Stimulated activated CD4-positive, alpha-beta T cell treated with anti-CD3 and anti-CD28 coated beads, Interleukin-2, amount 100 ng/mL, for 4 hours (primary cell): ENCODE results near the gene CTSH.
"Not testable (repeated sequence)": the region's sequence is repeated elsewhere in the genome, so short reads cannot be mapped to it uniquely, and the experiment has no call there.

Experiments used
- DNase-seq: peaks from one replicate; pipeline ENCODE4 v3.0.0-alpha.2; 2020; ENCODE audit warnings: low read depth

CTSH gene

GRCh38 chr15:78921940-78922339 lies 22.9 kb downstream of the CTSH start:
- no peak for DNase-seq

DNA sequence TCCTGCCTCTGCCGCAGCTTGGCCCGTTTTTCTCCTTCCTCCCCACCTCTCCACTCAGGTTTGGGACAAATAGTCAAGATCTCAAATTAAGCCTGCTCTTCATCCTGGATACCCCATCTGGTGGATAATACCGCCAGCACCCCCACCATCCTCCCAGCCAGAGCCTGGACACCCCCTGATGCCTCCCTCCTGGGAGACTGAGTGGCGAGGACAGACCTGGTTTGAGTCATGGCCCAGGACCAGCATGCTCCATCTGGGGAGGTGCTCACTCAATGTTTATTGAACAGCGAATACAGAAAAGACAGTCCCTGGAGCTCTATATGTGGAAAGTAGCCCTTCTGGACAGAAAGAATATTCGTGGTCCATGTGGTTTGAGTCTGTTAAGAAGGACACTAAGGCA lies 23.3 kb downstream of the CTSH start:
- no peak for DNase-seq

- no peak for DNase-seq
These were observed 27.0 kb downstream of the CTSH start for GRCh38 chr15:78917888-78918287.

DNA sequence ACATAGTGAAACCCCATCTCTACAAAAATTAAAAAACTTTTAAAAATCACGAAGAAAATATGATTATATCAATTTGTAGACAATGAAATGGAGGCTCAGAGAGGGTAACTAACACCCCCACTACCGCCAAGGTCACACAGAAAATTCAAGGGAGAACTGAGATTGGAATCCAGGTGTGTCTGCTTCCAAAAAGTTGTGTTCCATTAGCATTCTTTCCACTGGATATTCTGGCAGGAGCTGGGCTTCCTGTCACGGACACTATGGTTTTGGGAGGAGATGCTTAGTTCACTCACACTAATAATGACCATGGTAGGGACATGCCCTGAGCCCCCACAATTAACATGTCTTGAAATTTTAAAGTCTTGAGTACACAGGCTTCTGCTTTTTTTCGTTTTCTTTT lies 28.8 kb downstream of the CTSH start:
- DNase-seq, result no peak

DNA sequence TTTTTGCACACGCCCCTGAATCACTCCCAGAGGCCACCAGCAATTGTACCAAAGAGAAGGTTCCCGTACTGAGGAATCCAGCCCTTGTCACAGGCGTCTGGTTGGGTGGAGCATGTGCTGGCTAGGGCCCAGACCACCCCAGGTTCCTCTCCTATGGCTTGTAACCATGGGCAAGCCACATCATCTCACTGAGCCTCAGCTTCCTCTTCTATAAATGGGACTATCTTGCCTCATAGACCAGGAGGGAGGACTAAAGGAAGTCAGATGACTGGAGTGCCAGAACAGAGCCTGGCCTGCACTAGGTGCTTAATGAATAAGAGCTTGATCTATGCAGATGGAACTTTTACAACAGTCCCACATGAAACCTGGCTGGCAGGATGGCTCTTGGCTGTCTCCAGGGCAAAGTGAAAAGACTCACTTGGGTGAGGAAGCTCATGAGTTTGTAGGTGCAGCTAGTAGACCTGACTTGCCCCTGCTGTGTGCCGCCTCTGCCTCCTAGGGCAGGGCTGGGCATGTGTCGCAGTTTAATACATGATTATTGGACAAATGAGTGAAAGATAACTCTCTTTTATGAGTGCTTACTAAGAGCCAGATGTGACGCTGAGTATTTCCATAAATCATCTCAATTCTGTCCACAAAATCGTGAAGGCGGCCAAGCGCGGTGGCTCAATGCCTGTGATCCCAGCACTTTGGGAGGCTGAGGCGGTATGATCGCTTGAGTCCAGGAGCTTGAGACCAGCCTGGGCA lies 29.3 kb downstream of the CTSH start:
- DNase-seq, result no peak

GRCh38 chr15:78914027-78914764 lies 30.6 kb downstream of the CTSH start:
- DNase-seq, result no peak

DNA sequence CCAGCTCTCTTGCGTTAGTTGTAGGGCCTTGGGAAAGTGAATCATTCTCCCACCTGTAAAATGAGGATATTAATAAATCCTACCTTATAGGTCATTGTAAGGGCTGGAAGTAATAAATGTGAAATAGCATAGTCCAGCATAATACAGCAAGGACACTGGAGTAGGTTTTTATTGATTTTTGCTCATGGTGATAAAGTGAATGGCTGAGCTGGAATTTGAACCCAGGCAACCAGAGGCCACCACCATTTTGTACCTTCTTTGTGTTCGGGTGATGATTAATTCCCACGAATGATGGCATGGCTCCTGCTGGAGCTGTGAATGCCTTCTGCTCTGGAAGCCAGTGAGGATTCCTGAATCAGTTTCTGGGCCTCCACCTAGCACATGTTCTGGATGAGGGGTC lies 31.8 kb downstream of the CTSH start:
- DNase-seq, result no peak

- no peak for DNase-seq
These were observed 32.5 kb downstream of the CTSH start for GRCh38 chr15:78912316-78912715.

- no peak for DNase-seq
These were observed 34.6 kb downstream of the CTSH start for GRCh38 chr15:78910271-78910670.

- no peak for DNase-seq
These were observed 35.0 kb downstream of the CTSH start for GRCh38 chr15:78909791-78910228.

- DNase-seq, result no peak
These were observed 35.6 kb downstream of the CTSH start for GRCh38 chr15:78909160-78909695.

- no peak for DNase-seq
These were observed 37.3 kb downstream of the CTSH start for GRCh38 chr15:78907577-78907976.

DNA sequence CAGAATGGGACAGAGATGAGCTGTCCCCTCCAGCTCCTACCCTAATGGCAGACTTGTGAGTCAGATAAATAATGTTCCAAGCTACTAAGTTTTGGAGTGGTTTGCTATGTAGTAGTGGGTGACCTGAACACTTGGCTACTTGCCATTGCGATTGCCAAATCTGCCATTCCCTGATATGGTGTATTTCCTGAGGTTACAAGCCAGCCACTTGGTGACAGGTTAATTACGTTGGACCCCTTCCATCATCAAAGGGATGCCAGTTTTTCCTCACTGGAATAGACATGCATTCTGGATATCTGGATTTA lies 38.6 kb downstream of the CTSH start:
- no peak for DNase-seq

DNA sequence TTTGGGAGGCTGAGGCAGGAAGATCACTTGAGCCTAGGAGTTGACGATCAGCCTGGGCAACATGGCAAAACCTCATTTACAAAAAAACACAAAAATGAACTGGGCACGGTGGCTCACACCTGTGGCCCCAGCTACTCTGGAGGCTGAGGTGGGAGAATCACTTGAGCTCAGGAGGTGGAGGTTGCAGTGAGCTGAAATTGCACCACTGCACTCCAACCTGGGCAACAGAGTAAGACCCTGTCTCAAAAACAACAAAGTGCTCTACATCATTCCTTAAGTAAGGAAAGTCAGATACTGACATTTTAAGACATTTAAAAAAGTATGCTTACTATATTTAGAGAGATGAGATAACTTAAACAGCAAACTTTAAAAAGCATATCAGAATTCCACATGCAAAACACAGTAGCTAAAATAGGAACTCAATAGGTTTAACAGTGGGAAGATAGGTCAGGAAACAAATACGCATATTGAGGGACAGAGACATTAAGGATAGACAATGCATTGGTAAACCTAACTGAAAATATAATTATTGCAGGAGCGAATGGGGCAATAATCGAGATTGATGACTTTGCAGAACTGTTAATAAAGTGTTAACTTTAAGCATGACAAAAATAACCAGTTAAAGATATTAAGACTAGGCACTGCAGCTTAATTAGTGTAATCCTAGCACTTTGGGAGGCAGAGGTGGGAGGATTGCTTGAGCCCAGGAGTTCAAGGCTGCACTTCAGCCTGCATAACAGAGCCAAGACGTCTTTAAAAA lies 40.1 kb downstream of the CTSH start:
- no peak for DNase-seq

DNA sequence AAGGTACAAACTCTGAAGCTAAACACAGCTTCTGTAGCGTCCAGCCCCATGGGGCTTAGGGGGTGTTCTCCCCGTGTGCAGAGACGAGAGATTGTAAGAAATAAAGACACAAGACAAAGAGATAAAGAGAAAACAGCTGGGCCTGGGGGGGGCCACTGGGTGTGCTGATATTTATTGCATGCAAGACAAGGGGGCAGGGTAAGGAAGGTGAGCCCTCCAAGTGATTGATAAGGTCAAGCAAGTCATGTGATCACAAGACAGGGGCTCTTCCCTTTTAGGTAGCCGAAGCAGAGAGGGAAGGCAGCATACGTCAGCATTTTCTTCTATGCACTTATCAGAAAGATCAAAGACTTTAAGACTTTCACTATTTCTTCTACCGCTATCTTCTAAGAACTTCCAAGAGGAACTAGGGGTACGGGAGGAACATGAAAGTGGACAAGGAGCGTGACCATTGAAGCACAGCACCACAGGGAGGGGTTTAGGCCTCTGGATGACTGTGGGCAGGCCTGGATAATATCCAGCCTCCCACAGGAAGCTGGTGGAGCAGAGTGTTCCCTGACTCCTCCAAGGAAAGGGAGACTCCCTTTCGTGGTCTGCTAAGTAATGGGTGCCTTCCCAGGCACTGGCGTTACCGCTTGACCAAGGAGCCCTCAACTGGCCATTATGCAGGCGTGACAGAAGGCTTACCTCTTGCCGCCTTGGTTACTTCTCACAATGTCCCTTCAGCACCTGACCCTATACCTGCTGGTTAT lies 42.4 kb downstream of the CTSH start:
- not testable (repeated sequence) for DNase-seq

DNA sequence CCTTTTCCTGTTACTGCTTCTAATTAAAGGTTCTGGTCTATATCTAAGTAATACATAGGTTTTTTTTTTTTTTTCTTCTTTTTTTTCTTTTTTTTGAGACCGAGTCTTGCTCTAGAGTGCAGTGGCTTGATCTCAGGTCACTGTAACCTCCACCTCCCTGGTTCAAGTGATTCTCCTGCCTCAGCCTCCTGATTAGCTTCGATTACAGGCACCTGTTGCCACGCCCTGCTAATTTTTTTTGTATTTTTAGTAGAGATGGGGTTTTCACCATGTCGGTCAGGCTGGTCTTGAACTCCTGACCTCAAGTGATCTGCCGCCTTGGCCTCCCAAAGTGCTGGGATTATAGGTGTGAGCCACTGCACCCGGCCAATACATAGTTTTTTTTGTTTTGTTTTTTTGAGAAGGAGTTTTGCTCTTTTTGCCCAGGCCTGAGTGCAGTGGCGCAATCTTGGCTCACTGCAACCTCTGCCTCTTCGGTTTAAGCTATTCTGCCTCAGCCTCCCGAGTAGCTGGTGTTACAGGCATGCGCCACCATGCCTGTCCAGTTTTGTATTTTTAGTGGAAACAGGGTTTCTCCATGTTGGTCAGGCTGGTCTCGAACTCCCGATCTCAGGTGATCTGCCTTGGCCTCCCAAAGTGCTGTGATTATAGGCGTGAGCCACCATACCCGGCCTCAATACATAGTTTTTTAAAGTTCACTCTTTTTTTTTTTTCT lies 43.9 kb downstream of the CTSH start:
- not testable (repeated sequence) for DNase-seq

DNA sequence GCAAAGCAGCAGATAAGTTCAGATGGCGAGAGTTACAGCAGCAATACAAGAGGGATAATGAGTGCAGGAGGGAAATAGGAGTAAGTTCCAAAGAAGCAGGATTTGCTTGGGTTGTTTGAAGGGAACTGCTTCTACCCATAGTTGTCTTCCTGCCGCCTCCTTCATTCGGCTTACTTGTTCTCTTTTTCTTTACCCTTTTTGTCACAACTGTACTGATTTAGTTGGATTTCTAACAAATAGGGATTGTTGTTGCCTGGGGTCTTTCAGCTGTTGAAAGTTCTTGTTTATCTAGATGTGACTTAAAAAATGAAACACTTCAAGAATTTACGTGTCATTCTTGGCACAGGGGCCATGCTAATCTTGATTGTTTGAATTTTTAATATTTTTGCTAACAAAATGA lies 46.3 kb downstream of the CTSH start:
- DNase-seq, result no peak

DNA sequence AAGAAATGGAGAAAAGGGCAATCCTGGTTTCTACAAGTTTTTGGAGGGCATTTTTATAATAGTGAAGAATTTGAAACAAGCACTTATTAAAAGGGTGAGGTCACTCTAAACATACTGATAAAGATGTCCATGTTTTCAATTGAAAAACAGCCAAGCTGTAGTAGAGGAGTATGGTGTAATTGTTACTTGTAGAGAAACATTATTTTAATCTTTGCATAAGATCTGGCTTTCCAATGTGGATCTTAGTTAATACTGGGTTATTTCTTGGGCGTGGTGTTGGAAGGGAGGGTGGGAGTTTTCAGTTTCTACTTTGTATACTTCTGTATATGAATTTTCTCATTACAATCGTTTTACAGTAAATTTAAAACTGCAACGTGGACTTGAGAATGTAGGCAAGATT lies 49.4 kb downstream of the CTSH start:
- DNase-seq, result no peak

DNA sequence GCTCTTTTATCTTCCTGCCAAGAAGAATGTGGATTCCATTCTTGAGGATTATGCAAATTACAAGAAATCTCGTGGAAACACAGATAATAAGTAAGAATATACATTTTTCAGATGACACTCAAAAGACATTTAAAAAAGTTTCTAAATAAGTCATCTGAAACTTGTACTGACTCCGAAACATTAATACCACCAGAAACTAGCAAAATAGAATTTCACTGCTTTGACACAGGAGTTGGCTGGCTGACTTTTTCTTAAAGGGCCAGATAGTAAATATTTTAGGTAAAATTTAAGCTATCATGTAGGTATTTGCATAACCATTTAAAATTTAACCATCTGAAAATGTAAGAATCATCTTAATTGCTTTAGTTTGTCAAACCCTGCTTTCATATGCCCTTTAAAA lies 51.3 kb downstream of the CTSH start:
- no peak for DNase-seq

GRCh38 chr15:78889000-78889399 lies 55.8 kb downstream of the CTSH start:
- DNase-seq, result no peak

DNA sequence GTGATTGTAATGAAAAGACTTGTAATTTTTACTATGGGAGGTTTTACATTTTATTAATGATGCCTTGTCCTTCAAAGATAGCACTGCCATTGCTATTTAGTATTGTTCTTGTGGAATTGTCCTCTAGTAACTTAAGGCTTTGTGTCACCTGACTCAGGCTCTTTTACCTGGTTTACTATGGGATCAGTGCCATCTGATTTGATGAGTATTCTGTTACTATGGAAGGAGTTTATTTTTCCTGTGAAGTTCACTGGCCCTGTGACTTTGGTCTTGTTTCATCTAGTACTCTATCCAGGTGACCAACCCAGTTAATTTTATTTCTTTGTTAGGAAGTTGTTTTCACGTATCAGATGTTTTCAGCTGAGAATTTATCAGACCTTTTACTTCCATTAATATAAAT lies 63.2 kb downstream of the CTSH start:
- DNase-seq, result no peak
